HL-60 (cell line): ENCODE data around the gene LRP1-AS.

Experiments
- DNase-seq, 2 experiments: peaks; one replicate each; pipeline ENCODE4 v3.0.0-alpha.2; 2010 to 2020; ENCODE audit warnings: low read depth in 1 of 2, low spot score in 1 of 2
- H3K27ac ChIP-seq: fragments of 250-450 bp; sonication (Bioruptor Pico); replicated peaks from 2 replicates; pipeline ENCODE4 v1.5.1; 2020; ENCODE audit warnings: mild to moderate bottlenecking, moderate library complexity
- H3K27me3 ChIP-seq: fragments of 250-450 bp; sonication (Bioruptor Pico); 2 replicates; pipeline ENCODE4 v1.5.1; 2021; ENCODE audit warnings: mild to moderate bottlenecking, moderate library complexity; ENCODE audit not compliant: insufficient read depth, poor library complexity, severe bottlenecking
- H3K4me3 ChIP-seq: replicated peaks from 2 replicates; pipeline ENCODE4 v1.5.1; 2011; ENCODE audit warnings: mild to moderate bottlenecking, control low read depth, low read length; ENCODE audit not compliant: insufficient read depth
- GABPA ChIP-seq: IDR thresholded peaks from 2 replicates; pipeline ENCODE4 v1.6.1; 2012; ENCODE audit warnings: low read depth
- POLR2AphosphoS5 ChIP-seq: IDR thresholded peaks from 2 replicates; pipeline ENCODE4 v1.6.1; 2012; ENCODE audit warnings: low read depth
- REST ChIP-seq: IDR thresholded peaks from 2 replicates; pipeline ENCODE4 v1.6.1; 2012; ENCODE audit warnings: low read depth; ENCODE audit not compliant: insufficient replicate concordance
- SPI1 ChIP-seq: IDR thresholded peaks from 2 replicates; pipeline ENCODE4 v1.6.1; 2012; ENCODE audit warnings: low read depth, mild to moderate bottlenecking, borderline replicate concordance
- TF ChIP-seq, protein P1 (sequence below): IDR thresholded peaks from one replicate; pipeline ENCODE4 v1.5.1; 2011; ENCODE audit warnings: low read length, control low read depth, inconsistent platforms; ENCODE audit not compliant: insufficient read depth

LRP1-AS gene

GRCh38 chr12:57176846-57177245, 29.4 kb upstream of the LRP1-AS start:
- H3K27ac ChIP-seq = no peak overlapping the region
- TF ChIP-seq SPI1 (no peak), GABPA (no peak), REST (no peak), POLR2AphosphoS5 (no peak)
- TF ChIP-seq, protein P1, sequence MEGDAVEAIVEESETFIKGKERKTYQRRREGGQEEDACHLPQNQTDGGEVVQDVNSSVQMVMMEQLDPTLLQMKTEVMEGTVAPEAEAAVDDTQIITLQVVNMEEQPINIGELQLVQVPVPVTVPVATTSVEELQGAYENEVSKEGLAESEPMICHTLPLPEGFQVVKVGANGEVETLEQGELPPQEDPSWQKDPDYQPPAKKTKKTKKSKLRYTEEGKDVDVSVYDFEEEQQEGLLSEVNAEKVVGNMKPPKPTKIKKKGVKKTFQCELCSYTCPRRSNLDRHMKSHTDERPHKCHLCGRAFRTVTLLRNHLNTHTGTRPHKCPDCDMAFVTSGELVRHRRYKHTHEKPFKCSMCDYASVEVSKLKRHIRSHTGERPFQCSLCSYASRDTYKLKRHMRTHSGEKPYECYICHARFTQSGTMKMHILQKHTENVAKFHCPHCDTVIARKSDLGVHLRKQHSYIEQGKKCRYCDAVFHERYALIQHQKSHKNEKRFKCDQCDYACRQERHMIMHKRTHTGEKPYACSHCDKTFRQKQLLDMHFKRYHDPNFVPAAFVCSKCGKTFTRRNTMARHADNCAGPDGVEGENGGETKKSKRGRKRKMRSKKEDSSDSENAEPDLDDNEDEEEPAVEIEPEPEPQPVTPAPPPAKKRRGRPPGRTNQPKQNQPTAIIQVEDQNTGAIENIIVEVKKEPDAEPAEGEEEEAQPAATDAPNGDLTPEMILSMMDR = no peak

GRCh38 chr12:57176139-57176477, 28.7 kb upstream of the LRP1-AS start:
- H3K27ac ChIP-seq = no peak overlapping the region
- DNase-seq = no peak
- TF ChIP-seq POLR2AphosphoS5 = no peak
- TF ChIP-seq SPI1 = no peak
- TF ChIP-seq, protein P1 = no peak
- TF ChIP-seq REST = no peak

More at GRCh38 chr12:57176846-57177245, 29.4 kb upstream of the LRP1-AS start:
- no peak for DNase-seq
- no peak overlapping the region for H3K4me3 ChIP-seq
- H3K27me3 ChIP-seq = peaks cover 9% of the 10 kb centered on the region

DNA sequence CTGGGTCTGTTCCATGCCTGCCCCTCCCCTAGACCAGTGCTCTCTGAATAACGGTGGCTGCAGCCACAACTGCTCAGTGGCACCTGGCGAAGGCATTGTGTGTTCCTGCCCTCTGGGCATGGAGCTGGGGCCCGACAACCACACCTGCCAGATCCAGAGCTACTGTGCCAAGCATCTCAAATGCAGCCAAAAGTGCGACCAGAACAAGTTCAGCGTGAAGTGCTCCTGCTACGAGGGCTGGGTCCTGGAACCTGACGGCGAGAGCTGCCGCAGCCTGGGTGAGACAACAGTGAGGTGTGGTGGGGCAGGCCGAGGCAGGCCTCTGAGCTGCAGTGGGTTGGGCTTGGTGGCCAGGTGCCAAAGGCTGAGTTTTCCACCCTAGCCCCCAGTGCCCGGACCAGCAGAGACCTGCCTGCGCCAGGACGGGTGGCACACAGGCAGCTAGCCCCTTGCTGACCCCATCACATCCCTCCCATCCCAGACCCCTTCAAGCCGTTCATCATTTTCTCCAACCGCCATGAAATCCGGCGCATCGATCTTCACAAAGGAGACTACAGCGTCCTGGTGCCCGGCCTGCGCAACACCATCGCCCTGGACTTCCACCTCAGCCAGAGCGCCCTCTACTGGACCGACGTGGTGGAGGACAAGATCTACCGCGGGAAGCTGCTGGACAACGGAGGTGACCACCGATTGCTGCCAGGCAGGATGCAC, 28.2 kb upstream of the LRP1-AS start:
- Histone ChIP-seq H3K4me3 (no peak overlapping the region), H3K27me3 (peaks cover 4% of the 10 kb centered on the region), H3K27ac (no peak overlapping the region)
- TF ChIP-seq POLR2AphosphoS5 = no peak
- no peak for TF ChIP-seq REST
- TF ChIP-seq, protein P1 = peak; percentile 76
- TF ChIP-seq GABPA = no peak
- TF ChIP-seq SPI1 = no peak
- peak; percentile 70 to 79 for DNase-seq

More at GRCh38 chr12:57176139-57176477, 28.7 kb upstream of the LRP1-AS start:
- Histone ChIP-seq H3K4me3 (no peak overlapping the region), H3K27me3 (peaks cover 4% of the 10 kb centered on the region)
